Stimulated activated CD4-positive, alpha-beta T cell treated with anti-CD3 and anti-CD28 coated beads, Interleukin-15, amount 100 ng/mL, for 24 hours (primary cell): ENCODE results near the gene DDX42.

Experiments used
- DNase-seq: peaks from one replicate; pipeline ENCODE4 v3.0.0-alpha.2; 2020

The DDX42 gene

DNA sequence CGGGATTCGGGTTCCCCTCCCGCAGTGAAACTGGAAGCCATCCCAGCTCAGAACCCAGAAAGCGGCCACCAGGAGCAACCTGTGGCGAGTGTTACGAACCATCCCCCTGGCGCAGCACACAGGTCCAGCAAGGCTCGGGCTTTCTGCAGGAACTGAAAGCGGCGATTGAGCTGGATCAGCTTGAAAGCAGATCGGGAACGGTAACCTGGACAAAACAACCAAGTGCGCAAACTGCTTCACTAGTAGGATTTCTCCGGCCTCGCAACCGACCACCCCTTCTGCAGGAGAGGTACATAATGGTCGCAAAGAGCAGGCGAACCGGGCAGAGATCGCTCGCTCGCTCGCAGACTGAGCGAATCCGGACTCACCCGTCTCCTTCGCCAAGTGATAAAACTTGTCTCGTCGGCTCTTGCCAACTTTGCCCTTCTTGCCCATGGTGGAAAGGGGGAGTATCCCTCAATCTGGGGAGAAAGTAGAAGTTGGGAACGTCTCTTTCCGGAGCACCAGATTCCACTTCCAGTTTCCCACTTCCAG is 52.6 kb downstream of the DDX42 start:
- DNase-seq, result peak; percentile 38

- peak; percentile 97 for DNase-seq
Observed at GRCh38 chr17:63827002-63827800, 53.2 kb downstream of the DDX42 start, which contains the start of the genes FTSJ3 and PSMC5. Gene FTSJ3 (minus strand): TSS chr17:63827663. CDS start chr17:63826902, 761 bp downstream. Gene PSMC5 (plus strand): TSS chr17:63827431. CDS start chr17:63827491, 60 bp downstream.

GRCh38 chr17:63827801-63828221 is 53.8 kb downstream of the DDX42 start:
- no peak for DNase-seq

DNA sequence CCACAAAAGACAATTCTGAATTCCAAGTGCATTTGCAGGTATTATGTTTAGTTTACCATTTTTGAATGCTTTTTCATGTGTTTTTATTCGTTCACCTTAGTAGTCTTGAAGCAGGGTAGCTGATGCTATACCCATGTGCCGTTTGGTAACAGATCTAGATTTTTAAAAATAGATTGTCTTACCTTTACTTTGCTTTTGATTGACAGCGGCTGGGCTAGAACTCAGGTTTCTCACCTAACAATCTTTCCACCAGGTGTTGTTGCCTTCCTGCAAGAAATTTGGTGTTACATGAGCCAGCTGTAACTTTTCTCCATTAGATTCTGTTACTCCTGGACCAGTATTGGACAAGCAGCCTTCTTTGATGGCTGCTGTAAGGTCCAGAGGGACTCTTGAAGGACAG is 55.0 kb downstream of the DDX42 start:
- DNase-seq, result no peak

DNA sequence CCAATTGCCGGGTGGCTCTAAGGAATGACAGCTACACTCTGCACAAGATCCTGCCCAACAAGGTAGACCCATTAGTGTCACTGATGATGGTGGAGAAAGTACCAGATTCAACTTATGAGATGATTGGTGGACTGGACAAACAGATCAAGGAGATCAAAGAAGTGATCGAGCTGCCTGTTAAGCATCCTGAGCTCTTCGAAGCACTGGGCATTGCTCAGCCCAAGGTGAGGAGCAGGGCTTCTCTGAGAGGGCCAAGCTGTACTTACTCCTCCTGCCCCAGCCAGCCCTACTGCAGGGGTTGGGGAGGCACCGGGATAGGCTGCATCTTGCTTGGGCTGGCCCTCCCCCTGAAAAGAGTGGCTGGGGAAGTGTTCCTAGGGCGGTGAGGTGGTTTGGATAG is 56.3 kb downstream of the DDX42 start:
- DNase-seq, result no peak

DNA sequence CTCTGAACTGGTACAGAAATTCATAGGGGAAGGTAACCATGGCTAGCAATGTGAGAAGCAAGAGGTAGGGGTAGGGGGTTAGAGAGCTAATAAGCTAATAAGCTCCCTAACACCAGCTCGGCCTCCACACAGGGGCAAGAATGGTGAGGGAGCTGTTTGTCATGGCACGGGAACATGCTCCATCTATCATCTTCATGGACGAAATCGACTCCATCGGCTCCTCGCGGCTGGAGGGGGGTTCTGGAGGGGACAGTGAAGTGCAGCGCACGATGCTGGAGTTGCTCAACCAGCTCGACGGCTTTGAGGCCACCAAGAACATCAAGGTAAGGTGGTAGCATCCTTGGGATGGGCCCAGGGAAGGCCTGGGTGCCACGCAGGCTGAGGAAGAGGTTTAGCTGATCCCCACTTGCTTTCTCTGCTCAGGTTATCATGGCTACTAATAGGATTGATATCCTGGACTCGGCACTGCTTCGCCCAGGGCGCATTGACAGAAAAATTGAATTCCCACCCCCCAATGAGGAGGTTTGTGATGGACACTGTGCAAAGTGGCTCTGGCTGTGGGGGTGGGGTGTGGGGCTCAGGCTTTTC is 57.0 kb downstream of the DDX42 start:
- DNase-seq, result no peak

DNA sequence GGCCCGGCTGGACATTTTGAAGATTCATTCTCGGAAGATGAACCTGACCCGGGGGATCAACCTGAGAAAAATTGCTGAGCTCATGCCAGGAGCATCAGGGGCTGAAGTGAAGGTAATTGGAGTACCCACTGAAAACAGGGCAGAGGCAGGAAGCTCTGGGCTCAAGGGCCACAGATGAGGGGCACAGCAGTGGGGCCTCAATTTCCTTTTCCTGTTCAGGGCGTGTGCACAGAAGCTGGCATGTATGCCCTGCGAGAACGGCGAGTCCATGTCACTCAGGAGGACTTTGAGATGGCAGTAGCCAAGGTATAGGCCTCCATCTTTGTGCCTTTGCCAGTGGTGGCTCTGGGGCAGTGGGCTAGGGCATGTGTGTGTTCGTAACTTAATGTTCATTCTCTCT is 57.5 kb downstream of the DDX42 start:
- no peak for DNase-seq

- no peak for DNase-seq
Observed at GRCh38 chr17:63832014-63832413, 58.0 kb downstream of the DDX42 start.

DNA sequence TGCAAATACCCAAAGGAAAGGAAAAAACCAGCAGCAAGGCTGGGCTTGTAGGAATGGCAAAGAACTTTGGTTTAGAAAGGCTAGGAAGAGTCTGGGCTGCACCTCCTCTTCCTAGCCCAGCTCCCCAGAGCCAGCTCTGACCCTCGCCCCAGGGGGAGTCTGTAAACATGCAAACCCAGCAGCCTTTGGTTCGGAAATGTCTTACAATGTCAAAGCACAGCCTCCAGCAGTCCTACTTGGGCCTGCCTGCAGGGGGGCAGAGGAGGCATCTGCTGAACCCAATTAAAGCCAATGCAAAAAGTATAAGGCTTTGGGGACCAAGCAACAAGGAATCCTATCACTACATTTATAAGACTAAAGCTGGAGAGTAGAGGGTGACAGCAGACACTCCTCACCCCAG is 58.5 kb downstream of the DDX42 start:
- no peak for DNase-seq

GRCh38 chr17:63833026-63833740 is 59.2 kb downstream of the DDX42 start:
- DNase-seq, result no peak

- DNase-seq, result no peak
Observed at GRCh38 chr17:63833741-63834373, 59.9 kb downstream of the DDX42 start.

- peak; percentile 59 for DNase-seq
Observed at GRCh38 chr17:63834431-63835166, 60.6 kb downstream of the DDX42 start.

- DNase-seq, result no peak
Observed at GRCh38 chr17:63835167-63835720, 61.3 kb downstream of the DDX42 start.

DNA sequence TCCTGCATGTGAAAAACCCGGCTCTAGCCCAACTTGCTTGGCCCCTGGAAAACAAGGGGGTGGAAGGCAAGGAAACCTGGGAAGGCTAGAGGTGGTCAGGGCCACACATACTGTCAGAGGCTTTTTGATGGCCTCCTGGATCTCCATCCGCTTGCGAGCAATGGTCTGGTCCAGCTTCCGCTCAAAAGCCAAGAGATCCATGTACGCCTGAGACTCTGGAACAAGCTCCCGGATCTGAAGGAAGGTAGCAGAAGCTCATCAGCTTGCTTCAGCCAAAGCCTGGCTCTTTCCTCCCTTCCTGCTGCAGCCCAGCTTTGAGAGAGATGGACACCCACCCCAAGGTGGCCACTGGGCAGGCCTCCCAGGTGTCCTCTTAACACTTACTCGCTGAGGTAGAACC is 62.8 kb downstream of the DDX42 start:
- DNase-seq, result no peak

DNA sequence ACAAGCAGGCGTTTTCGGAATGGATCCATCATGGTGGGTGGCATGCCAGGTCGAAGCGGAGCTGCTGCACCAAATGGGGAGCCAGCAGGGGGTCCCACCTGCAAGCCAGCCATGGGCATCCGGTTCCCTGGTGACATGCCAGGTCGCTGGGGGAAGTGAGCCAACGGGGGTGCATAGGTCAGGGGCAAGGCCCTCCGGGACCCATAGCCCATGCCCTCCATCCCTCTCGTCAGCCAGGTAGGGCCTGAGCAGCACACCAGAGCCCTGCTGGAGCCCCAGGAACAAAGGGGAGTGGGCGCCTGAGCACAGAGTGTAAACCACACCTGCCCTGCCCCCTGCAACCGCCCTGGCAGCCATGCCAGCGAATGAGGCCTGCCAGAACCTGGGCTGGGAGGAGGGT is 63.5 kb downstream of the DDX42 start:
- DNase-seq, result no peak

DNA sequence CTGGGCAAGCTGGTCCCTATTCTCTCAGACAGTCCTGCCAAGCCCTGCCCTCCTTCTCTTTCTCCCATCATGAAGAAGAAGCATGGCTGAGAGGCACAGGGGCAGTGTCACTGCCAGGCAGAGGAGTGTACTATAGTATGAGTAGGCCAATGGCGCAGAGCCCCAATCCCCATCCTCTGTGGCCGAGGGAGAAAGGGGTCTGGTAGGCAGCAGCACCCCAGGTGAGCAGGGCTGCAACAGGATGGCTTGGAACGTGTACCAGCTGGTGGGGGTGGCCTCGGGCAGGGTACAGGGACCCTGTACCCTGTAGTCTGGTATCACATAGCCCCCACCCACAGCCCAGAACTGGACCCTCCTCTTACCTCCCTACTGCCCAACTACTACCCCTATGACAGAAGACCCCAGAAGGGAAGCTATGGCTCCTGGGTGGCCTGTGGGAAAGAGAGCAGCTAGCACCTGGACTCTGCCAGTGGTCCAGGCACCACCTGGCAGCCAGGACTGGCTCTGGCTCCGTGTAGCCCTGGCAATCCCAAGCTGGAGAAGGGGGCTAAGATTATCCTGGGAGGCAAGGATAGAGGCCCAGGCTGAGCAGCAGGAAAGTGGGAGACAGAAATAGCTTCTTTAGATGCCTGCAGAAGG is 64.1 kb downstream of the DDX42 start:
- DNase-seq, result no peak

GRCh38 chr17:63838631-63839171 is 64.7 kb downstream of the DDX42 start:
- no peak for DNase-seq

GRCh38 chr17:63840591-63841349 is 66.8 kb downstream of the DDX42 start:
- DNase-seq, result no peak

DNA sequence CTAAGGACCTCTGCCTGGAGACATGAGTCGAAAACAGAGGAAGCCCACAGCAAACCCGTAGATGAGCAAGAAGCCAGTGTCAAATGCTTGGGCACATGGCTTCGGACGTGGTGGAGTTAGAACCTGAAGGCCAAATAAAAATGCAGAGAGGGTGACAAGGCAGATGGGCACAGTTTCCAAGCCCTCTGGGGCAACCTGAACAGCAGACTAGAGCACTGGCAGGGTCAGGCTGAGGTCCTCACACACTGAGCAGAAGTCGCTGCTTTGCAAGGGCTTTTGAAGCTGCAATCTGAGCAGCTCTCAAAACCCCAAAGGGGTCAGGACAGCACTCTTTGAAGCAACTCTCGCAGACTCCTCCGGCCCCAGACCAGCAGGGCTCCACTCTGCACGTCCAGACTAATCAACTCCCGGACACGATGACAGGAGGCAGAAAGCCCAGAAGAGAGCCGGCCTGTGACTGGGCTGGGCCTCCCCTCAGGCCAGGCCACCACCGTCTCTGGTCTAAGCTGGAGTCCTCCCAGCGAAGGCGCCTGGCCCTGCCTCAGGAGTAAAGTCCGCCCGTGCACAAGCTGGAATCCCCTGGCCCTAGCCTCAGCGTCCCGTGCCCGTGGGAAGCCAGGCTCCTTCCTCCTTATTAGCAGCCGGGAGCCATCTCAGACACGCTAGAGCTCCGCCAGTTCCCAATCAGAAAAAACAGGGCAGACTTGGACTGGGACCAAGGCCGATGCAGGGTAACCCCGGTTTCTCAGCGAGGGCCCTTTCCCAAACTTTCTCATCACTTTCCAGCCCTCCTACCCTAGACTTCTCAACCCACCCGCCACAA is 67.6 kb downstream of the DDX42 start:
- peak; percentile 35 for DNase-seq

DNA sequence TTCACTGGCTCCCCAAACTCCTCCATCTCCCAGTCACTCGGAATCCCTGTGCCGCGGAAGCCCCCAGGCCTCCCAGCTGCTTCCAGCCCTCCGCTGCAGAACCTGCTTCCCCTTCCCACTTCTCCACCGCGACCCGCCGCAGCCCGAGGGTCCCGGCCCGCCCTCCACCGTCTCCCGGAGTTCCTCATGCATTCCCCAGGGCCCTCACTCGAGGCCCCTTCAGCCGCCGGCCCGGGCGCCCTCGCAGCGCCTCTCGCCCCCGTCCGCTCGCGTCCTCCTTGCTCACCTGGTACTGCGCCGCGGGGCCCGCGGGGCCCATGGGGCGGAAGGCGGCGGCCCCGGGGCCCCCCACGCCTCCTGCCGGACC is 68.2 kb downstream of the DDX42 start:
- DNase-seq, result no peak
